ENCODE data around the gene YIPF1.

DNA sequence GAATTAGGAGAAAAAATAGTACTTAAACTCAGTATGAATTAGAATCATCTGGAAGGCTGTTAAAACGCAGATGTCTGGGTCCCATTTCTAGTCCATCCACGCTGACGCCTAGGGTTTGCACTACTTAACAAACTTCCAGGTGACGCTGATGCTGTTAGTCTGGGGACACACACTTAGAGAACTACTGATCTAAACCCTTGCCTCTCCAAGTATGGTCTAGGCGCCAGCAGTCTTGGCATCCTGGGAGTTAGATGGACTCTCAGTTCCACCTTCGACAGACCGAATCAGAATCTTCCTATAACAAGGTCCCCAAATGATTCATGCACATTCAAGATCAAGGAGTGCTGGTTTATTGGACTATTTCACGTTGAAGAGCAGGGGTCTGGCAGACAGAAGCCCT is 15.9 kb upstream of the YIPF1 start:
- TF ChIP-seq POLR2AphosphoS5 (IDR thresholded peaks at IDR 0.05) (no peak), POLR2A (IDR thresholded peaks at IDR 0.05) (no peak), CTCF (IDR thresholded peaks at IDR 0.05) (no peak), EP300 (IDR thresholded peaks at IDR 0.05) (no peak)
